B cell (primary cell): ENCODE results near the gene MTFMT. TPM values are rescaled to one million over a fixed set of nuclear protein-coding genes. Genes with fewer than 3 reads are reported as not detected.
A peak's percentile ranks its signal among the peaks of the same experiment; 100 is the strongest.

Experiments used
- ATAC-seq: fragments of 200-7000 bp; cut with Tn5 transposase; one replicate; pipeline ENCODE4 v1.10.0; 2021; ENCODE audit warnings: low read depth, mild to moderate bottlenecking, moderate number of reproducible peaks, moderate library complexity
- CTCF ChIA-PET: fragments of 350-600 bp; sonication (Branson Sonifier 250); formaldehyde crosslinking; loops from one replicate; lab custom pipeline; 2021; ENCODE audit warnings: antibody characterized with exemption, inconsistent platforms; lab: Charles Lee
- POLR2A ChIA-PET: fragments of 350-600 bp; sonication (Branson Sonifier 250); formaldehyde crosslinking; loops from one replicate; lab custom pipeline; 2021; ENCODE audit warnings: antibody characterized with exemption; lab: Charles Lee
- DNase-seq: peaks from one replicate; pipeline ENCODE4 v3.0.0; 2013
- H2AFZ ChIP-seq: 2 replicates; pipeline ENCODE4 v1.6.1; 2012; ENCODE audit warnings: mild to moderate bottlenecking, low read depth, low read length; ENCODE audit not compliant: insufficient read depth, poor library complexity, severe bottlenecking
- H3K27ac ChIP-seq, 2 donors: 1 replicate in 1 of 2; 2 replicates in 1 of 2; pipeline ENCODE4 v1.5.1; 2012 to 2013; ENCODE audit warnings: low read length in 2 of 2, mild to moderate bottlenecking in 2 of 2, moderate library complexity in 1 of 2
- H3K27me3 ChIP-seq, 4 experiments: fragments of 200-600 bp in 1 of 4; sonication (generic) in 1 of 4; replicated peaks in 1 of 4; 1 replicate in 2 of 4; 2 replicates in 2 of 4; pipeline versions ENCODE4 v1.6.1 to v1.7.0; 2013 to 2016; ENCODE audit warnings: low read length in 3 of 4, mild to moderate bottlenecking in 2 of 4, mixed read lengths in 1 of 4, moderate library complexity in 1 of 4; ENCODE audit not compliant: insufficient read depth in 4 of 4, control insufficient read depth in 3 of 4; ENCODE audit errors: control extremely low read depth in 1 of 4
- H3K36me3 ChIP-seq, 2 experiments: replicated peaks in 1 of 2; 1 replicate in 1 of 2; 2 replicates in 1 of 2; pipeline versions ENCODE4 v1.6.1 to v1.7.1; 2013; ENCODE audit warnings: low read length in 1 of 2; ENCODE audit not compliant: insufficient read depth in 2 of 2, control insufficient read depth in 1 of 2; ENCODE audit errors: control extremely low read depth in 1 of 2, extremely low read depth in 1 of 2
- H3K4me1 ChIP-seq, 2 donors: fragments of 200-600 bp in 1 of 2; sonication (generic) in 1 of 2; 1 replicate in 1 of 2; 2 replicates in 1 of 2; pipeline versions ENCODE4 v1.5.1 to v1.6.1; 2013 to 2017; ENCODE audit warnings: low read length in 2 of 2; ENCODE audit not compliant: control insufficient read depth in 2 of 2, insufficient read depth in 2 of 2
- H3K4me2 ChIP-seq: replicated peaks from 2 replicates; pipeline ENCODE3; 2012; ENCODE audit warnings: mild to moderate bottlenecking, low read depth, low read length; ENCODE audit not compliant: poor library complexity, severe bottlenecking
- H3K4me3 ChIP-seq, 5 experiments: fragments of 200-600 bp in 1 of 5; sonication (generic) in 1 of 5; 1 replicate in 3 of 5; 2 replicates in 2 of 5; pipeline versions ENCODE4 v1.5.1 to v1.7.0; 2011 to 2016; ENCODE audit warnings: low read length in 4 of 5, mild to moderate bottlenecking in 4 of 5, low read depth in 2 of 5, control low read depth in 1 of 5, moderate library complexity in 1 of 5; ENCODE audit not compliant: insufficient read depth in 1 of 5; ENCODE audit errors: control extremely low read depth in 1 of 5, extremely low read depth in 1 of 5
- H3K79me2 ChIP-seq: fragments of 200-600 bp; sonication (generic); one replicate; pipeline ENCODE4 v1.6.0; 2016; ENCODE audit warnings: low read length; ENCODE audit not compliant: control insufficient read depth, insufficient read depth
- H3K9ac ChIP-seq: fragments of 200-600 bp; sonication (generic); 2 replicates; pipeline ENCODE4 v1.6.1; 2017; ENCODE audit warnings: mild to moderate bottlenecking, low read length, moderate library complexity
- H3K9me3 ChIP-seq, 3 donors: one replicate each; pipeline versions ENCODE4 v1.6.1 to v1.7.1; 2013; ENCODE audit warnings: low read length in 2 of 3; ENCODE audit not compliant: control insufficient read depth in 2 of 3, insufficient read depth in 1 of 3; ENCODE audit errors: control extremely low read depth in 1 of 3
- H4K20me1 ChIP-seq: 2 replicates; pipeline ENCODE4 v1.6.0; 2012; ENCODE audit warnings: mild to moderate bottlenecking, low read length; ENCODE audit not compliant: insufficient read depth, control insufficient read depth, poor library complexity, severe bottlenecking
- H3K27ac Mint-ChIP-seq: one replicate; pipeline ENCODE4 v1.8.0; 2021; ENCODE audit warnings: mixed read lengths
- H3K27me3 Mint-ChIP-seq: one replicate; pipeline ENCODE4 v1.8.0; 2021; ENCODE audit warnings: mixed read lengths
- H3K4me1 Mint-ChIP-seq: one replicate; pipeline ENCODE4 v1.8.0; 2021; ENCODE audit warnings: mixed read lengths
- H3K4me3 Mint-ChIP-seq: one replicate; pipeline ENCODE4 v1.8.0; 2021; ENCODE audit warnings: mixed read lengths
- H3K9me3 Mint-ChIP-seq: one replicate; pipeline ENCODE4 v1.8.0; 2022; ENCODE audit warnings: mixed read lengths; ENCODE audit not compliant: insufficient read depth
- EZH2 ChIP-seq: IDR thresholded peaks from 2 replicates; pipeline ENCODE4 v1.6.1; 2012; ENCODE audit warnings: borderline replicate concordance, low read depth, mild to moderate bottlenecking, moderate library complexity, low read length; ENCODE audit not compliant: insufficient read depth, poor library complexity, severe bottlenecking
- WGBS: methylation state at CpG from one replicate; pipeline ENCODE4 v1.1.5; 2013; ENCODE audit warnings: missing lambda C conversion rate; ENCODE audit not compliant: insufficient coverage; 5-methylcytosine and 5-hydroxymethylcytosine counted together
- intact Hi-C: fragments of 100-400 bp; cut with micrococcal nuclease; formaldehyde crosslinking; loops from one replicate; pipeline ENCODE4 v1.10.0; 2022
- polyA minus RNA-seq: library from RNA; depleted of rRNA, polyadenylated mRNA; stranded (reverse); fragments of >200 nt; gene quantifications from 2 replicates; pipeline ENCODE4 v1.2.3, GENCODE V29; 2012
- polyA plus RNA-seq: library from polyadenylated mRNA; depleted of rRNA; stranded (reverse); fragments of >200 nt; gene quantifications from 2 replicates; pipeline ENCODE4 v1.2.3, GENCODE V29; 2012
- total RNA-seq, 2 donors: library from RNA; stranded (reverse); fragments of 120-200 nt in 1 of 2; gene quantifications; 1 replicate in 1 of 2; 2 replicates in 1 of 2; pipeline versions ENCODE4 v1.2.3 to v1.2.4, GENCODE V29; 2013 to 2022
- TF ChIP-seq, protein P1 (sequence below): fragments of 200-600 bp; IDR thresholded peaks from one replicate; pipeline ENCODE4 v1.8.0; 2022; ENCODE audit warnings: antibody characterized with exemption, mild to moderate bottlenecking

MTFMT gene
- total RNA-seq = 14.3 and 15.5 TPM in 2 replicates
- 13.1 TPM for total RNA-seq (2013)
- 7.9 and 10.0 TPM in 2 replicates for polyA plus RNA-seq
- 7.1 and 10.0 TPM in 2 replicates for polyA minus RNA-seq

DNA sequence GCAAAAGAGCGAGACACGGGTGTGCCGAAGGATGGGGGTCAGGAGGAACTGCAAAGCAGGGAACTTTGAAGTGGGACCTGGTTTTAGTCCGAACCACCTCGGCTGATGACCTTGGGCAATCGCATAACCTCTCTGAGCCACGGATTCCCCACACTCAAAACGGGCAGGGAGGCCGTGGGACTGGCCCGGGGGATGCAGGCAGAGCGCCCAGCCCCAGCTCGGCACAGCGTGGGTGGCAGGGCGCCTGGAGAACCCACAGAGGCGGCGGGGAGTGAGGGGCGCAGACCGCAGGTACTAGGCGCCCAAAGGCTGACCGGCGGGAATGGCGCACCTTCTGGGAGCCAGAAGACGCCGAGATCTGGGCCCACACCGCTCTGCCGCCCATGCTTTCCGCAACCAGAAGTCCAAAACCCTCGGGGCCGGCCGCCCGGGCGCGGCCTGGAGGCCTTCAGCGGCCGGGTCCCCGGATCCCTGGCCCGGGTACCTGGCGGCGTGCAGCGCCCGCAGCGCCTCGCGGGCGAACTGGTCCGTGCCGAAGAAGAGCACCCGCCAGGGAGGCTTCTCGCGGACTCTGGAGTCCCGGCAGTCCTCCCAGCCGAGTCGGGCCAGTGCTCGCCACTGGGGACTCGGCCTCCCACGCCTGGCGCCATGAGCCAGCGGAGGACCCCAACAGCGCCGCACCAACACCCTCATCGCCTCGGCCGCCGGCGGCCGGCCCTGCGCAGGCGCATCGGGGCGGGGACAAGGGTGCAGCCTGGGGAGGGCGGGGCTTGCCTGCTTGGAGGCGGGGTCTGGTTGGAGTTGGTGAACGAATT is at the start of gene MTFMT:
TSS of gene MTFMT (minus strand) at position 719 of the 815 bp plus-strand sequence. CDS start at position 693, 26 bp downstream.
- peak within 1 kb of the TSS; percentile 83 for H3K9ac ChIP-seq
- ChIA-PET POLR2A (interaction anchor here (1.0 kb wide), 1 partner anchor 277 kb away, joined by 9 read pairs; no protein-coding TSS in a partner anchor), CTCF (interaction anchor here (0.6 kb wide), 1 partner anchor 49 kb away, joined by 3 read pairs; no protein-coding TSS in a partner anchor)
- intact Hi-C loops = loop anchor here (1.0 kb wide), 2 partner anchors 39 to 104 kb away; partner anchors contain the start of gene PDCD7
- H3K79me2 ChIP-seq = peaks cover 25% of the 10 kb centered on the region
- ATAC-seq (peak; percentile 95), DNase-seq (peak; percentile 90)
- peak within 1 kb of the TSS in 1 of 2 donors; percentile 68 for H3K27ac ChIP-seq
- Mint-ChIP-seq H3K27me3 (peaks cover 6% of the 10 kb centered on the region), H3K27ac (peak within 1 kb of the TSS; percentile 78), H3K4me3 (peak within 1 kb of the TSS; percentile 87), H3K9me3 (no peaks in the 10 kb centered on the region), H3K4me1 (peaks cover 27% of the 10 kb centered on the region)
- H3K4me2 ChIP-seq = peak within 1 kb of the TSS; percentile 91
- H3K4me3 ChIP-seq = peak within 1 kb of the TSS; percentile 64 to 86 (median 80)
- H2AFZ ChIP-seq = peak within 1 kb of the TSS; percentile 89
- H3K36me3 ChIP-seq = peaks cover 2 to 14% of the 10 kb centered on the region in 2 experiments
- H4K20me1 ChIP-seq = no peaks in the 10 kb centered on the region
- under 1% methylated on average over 72 of the region's 73 CpGs for WGBS
- TF ChIP-seq EZH2 = no peak
- TF ChIP-seq, protein P1, sequence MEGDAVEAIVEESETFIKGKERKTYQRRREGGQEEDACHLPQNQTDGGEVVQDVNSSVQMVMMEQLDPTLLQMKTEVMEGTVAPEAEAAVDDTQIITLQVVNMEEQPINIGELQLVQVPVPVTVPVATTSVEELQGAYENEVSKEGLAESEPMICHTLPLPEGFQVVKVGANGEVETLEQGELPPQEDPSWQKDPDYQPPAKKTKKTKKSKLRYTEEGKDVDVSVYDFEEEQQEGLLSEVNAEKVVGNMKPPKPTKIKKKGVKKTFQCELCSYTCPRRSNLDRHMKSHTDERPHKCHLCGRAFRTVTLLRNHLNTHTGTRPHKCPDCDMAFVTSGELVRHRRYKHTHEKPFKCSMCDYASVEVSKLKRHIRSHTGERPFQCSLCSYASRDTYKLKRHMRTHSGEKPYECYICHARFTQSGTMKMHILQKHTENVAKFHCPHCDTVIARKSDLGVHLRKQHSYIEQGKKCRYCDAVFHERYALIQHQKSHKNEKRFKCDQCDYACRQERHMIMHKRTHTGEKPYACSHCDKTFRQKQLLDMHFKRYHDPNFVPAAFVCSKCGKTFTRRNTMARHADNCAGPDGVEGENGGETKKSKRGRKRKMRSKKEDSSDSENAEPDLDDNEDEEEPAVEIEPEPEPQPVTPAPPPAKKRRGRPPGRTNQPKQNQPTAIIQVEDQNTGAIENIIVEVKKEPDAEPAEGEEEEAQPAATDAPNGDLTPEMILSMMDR = no peak
- H3K4me1 ChIP-seq = peaks cover 20 to 26% of the 10 kb centered on the region in 2 donors
- peaks cover 0 to 3% (median 0%) of the 10 kb centered on the region in 4 experiments for H3K27me3 ChIP-seq
- H3K9me3 ChIP-seq = no peaks in the 10 kb centered on the region
